ENCODE results near the gene ATR. TPM values are rescaled to one million over a fixed set of nuclear protein-coding genes. Genes with fewer than 3 reads are reported as not detected.

Gene ATR
- total RNA-seq, 1 experiment from 2014 or later = 24.7 TPM

GRCh38 chr3:142489572-142490323, 88.8 kb downstream of the ATR start:
- intact Hi-C loops (cut with micrococcal nuclease) = no loop called here
- no TSS peak for BruUV-seq (replicated peaks)

GRCh38 chr3:142484912-142485435, 93.6 kb downstream of the ATR start:
- Histone ChIP-seq H3K36me3 (ENCODE audit: control insufficient read depth in 1 of 2, insufficient read depth in 2 of 2, low read length in 2 of 2) (peaks cover 10 to 37% of the 10 kb centered on the region in 2 experiments), H3K4me2 (ENCODE audit: low read length) (no peak overlapping the region), H3K4me3 (replicated peaks in 1 of 2; ENCODE audit: low read depth in 1 of 2, low read length in 2 of 2) (no peak overlapping the region), H3K4me1 (ENCODE audit: control insufficient read depth in 1 of 2, insufficient read depth in 2 of 2, low read length in 2 of 2) (no peaks in the 10 kb centered on the region), H3K9me3 (ENCODE audit: control insufficient read depth in 1 of 2, insufficient read depth in 1 of 2, low read depth in 1 of 2, low read length in 2 of 2) (peaks cover 0 to 3% of the 10 kb centered on the region in 2 experiments; a peak in 1 of 4 replicates), H3K9ac (ENCODE audit: low read length) (no peak overlapping the region), H2AFZ (ENCODE audit: low read depth, low read length, poor library complexity, severe bottlenecking) (no peak overlapping the region), H3K9me2 (ENCODE audit: insufficient read depth) (no peaks in the 10 kb centered on the region), H4K20me1 (ENCODE audit: insufficient read depth) (no peaks in the 10 kb centered on the region), H3K27me3 (ENCODE audit: insufficient read depth, low read length) (no peaks in the 10 kb centered on the region), H3K27ac (ENCODE audit: low read depth, low read length) (no peak overlapping the region), H3K79me2 (ENCODE audit: insufficient read depth, low read length) (no peaks in the 10 kb centered on the region)
- no peak for ATAC-seq
- no TSS peak for BruUV-seq (replicated peaks)
- CTCF ChIA-PET = no interaction called here
- RAD21 ChIA-PET (ENCODE audit: low non-redundant PET in 1 of 2, low total read pairs in 2 of 2, uncharacterized antibody in 2 of 2, unreplicated experiment in 2 of 2) = no interaction called here
- intact Hi-C loops (cut with micrococcal nuclease) = no loop called here
- no peak for TF ChIP-seq POLR2AphosphoS5 (IDR thresholded peaks at IDR 0.05; ENCODE audit: low read depth, low read length)
- TF ChIP-seq ATF3 (IDR thresholded peaks at IDR 0.05) = no peak
- TF ChIP-seq EZH2phosphoT487 (IDR thresholded peaks at IDR 0.05; ENCODE audit: borderline replicate concordance) = no peak
- TF ChIP-seq SIN3A (IDR thresholded peaks at IDR 0.05; ENCODE audit: low read depth) = no peak
- DNase-seq (ENCODE audit: low read depth, low spot score) = no peak
- POLR2A ChIA-PET = no interaction called here

More at GRCh38 chr3:142489572-142490323, 88.8 kb downstream of the ATR start:
- Histone ChIP-seq H2AFZ (ENCODE audit: low read depth, low read length, poor library complexity, severe bottlenecking) (no peak overlapping the region), H3K36me3 (ENCODE audit: control insufficient read depth in 1 of 2, insufficient read depth in 2 of 2, low read length in 2 of 2) (peaks cover 13 to 19% of the 10 kb centered on the region in 2 experiments), H4K20me1 (ENCODE audit: insufficient read depth) (no peaks in the 10 kb centered on the region), H3K4me3 (replicated peaks in 1 of 2; ENCODE audit: low read depth in 1 of 2, low read length in 2 of 2) (no peak overlapping the region), H3K79me2 (ENCODE audit: insufficient read depth, low read length) (no peaks in the 10 kb centered on the region), H3K4me1 (ENCODE audit: control insufficient read depth in 1 of 2, insufficient read depth in 2 of 2, low read length in 2 of 2) (no peaks in the 10 kb centered on the region), H3K27ac (ENCODE audit: low read depth, low read length) (no peak overlapping the region), H3K4me2 (ENCODE audit: low read length) (no peak overlapping the region), H3K9me2 (ENCODE audit: insufficient read depth) (no peaks in the 10 kb centered on the region), H3K9me3 (ENCODE audit: control insufficient read depth in 1 of 2, insufficient read depth in 1 of 2, low read depth in 1 of 2, low read length in 2 of 2) (no peaks in the 10 kb centered on the region), H3K9ac (ENCODE audit: low read length) (no peak overlapping the region), H3K27me3 (ENCODE audit: insufficient read depth, low read length) (no peaks in the 10 kb centered on the region)
- POLR2A ChIA-PET = no interaction called here
- RAD21 ChIA-PET (ENCODE audit: low non-redundant PET in 1 of 2, low total read pairs in 2 of 2, uncharacterized antibody in 2 of 2, unreplicated experiment in 2 of 2) = no interaction called here
- no peak for TF ChIP-seq POLR2A (IDR thresholded peaks at IDR 0.05; ENCODE audit: borderline replicate concordance, extremely low read depth, insufficient read depth, insufficient read length)
- no peak for TF ChIP-seq CEBPB (IDR thresholded peaks at IDR 0.05; ENCODE audit: low read depth)
- TF ChIP-seq EZH2phosphoT487 (IDR thresholded peaks at IDR 0.05; ENCODE audit: borderline replicate concordance) = no peak
- ATAC-seq (no peak), DNase-seq (ENCODE audit: low read depth, low spot score) (no peak)
- CTCF ChIA-PET = no interaction called here

Data from HCT116 (cell line).